Smooth muscle cell (in vitro differentiated cells): ENCODE data around the gene ALPI. TPM values are rescaled to one million over a fixed set of nuclear protein-coding genes. Genes with fewer than 3 reads are reported as not detected.

Experiments used
- DNase-seq: peaks from one replicate; lab custom pipeline; 2025; ENCODE audit not compliant: unreplicated experiment; lab: John Stamatoyannopoulos, UW
- H2AFZ ChIP-seq: fragments of 200-600 bp; sonication (generic); 2 replicates; pipeline ENCODE4 v1.6.0; 2016; ENCODE audit warnings: antibody characterized with exemption, low read depth, mild to moderate bottlenecking
- H3F3A ChIP-seq: fragments of 200-600 bp; sonication (generic); 2 replicates; pipeline ENCODE4 v1.6.0; 2017; ENCODE audit warnings: antibody characterized with exemption, low read depth
- H3K27ac ChIP-seq: fragments of 200-600 bp; sonication (generic); 2 replicates; pipeline ENCODE4 v1.5.1; 2016; ENCODE audit warnings: low read depth, mild to moderate bottlenecking
- H3K27me3 ChIP-seq: fragments of 200-600 bp; sonication (generic); 2 replicates; pipeline ENCODE4 v1.6.1; 2016; ENCODE audit warnings: low read depth, mild to moderate bottlenecking
- H3K36me3 ChIP-seq: fragments of 200-600 bp; sonication (generic); 2 replicates; pipeline ENCODE4 v1.5.1; 2016; ENCODE audit warnings: low read depth
- H3K4me1 ChIP-seq: fragments of 200-600 bp; sonication (generic); 2 replicates; pipeline ENCODE4 v1.5.1; 2016; ENCODE audit warnings: low read depth
- H3K4me2 ChIP-seq: fragments of 200-600 bp; sonication (generic); 2 replicates; pipeline ENCODE4 v1.6.0; 2016; ENCODE audit warnings: mild to moderate bottlenecking
- H3K4me3 ChIP-seq: fragments of 200-600 bp; sonication (generic); 2 replicates; pipeline ENCODE4 v1.5.1; 2016; ENCODE audit warnings: mild to moderate bottlenecking
- H3K79me2 ChIP-seq: fragments of 200-600 bp; sonication (generic); 2 replicates; pipeline ENCODE4 v1.6.0; 2016; ENCODE audit warnings: low read depth, mild to moderate bottlenecking
- H3K9ac ChIP-seq: fragments of 200-600 bp; sonication (generic); 2 replicates; pipeline ENCODE4 v1.6.0; 2016; ENCODE audit warnings: low read depth
- H3K9me3 ChIP-seq: fragments of 200-600 bp; sonication (generic); replicated peaks from 2 replicates; pipeline ENCODE4 v1.5.1; 2016; ENCODE audit warnings: low read depth
- H4K20me1 ChIP-seq: fragments of 200-600 bp; sonication (generic); 2 replicates; pipeline ENCODE4 v1.6.0; 2016; ENCODE audit warnings: low read depth
- WGBS: methylation state at CpG from one replicate; pipeline ENCODE4 v1.1.7; 2016; ENCODE audit warnings: low lambda C conversion rate; 5-methylcytosine and 5-hydroxymethylcytosine counted together
- polyA plus RNA-seq: library from polyadenylated mRNA; unstranded; fragments of >200 nt; fragmentation: Nextera tagmentation; extraction: Ambion mirVana; gene quantifications from 2 replicates; pipeline ENCODE4 v1.2.1, GENCODE V29; 2016
- total RNA-seq: library from RNA; depleted of rRNA; stranded (reverse); fragments of >200 nt; gene quantifications from 2 replicates; pipeline ENCODE4 v1.2.3, GENCODE V29; 2014
- TF ChIP-seq, protein P1 (sequence below): fragments of 200-600 bp; sonication (generic); IDR thresholded peaks from 2 replicates; pipeline ENCODE4 v1.5.1; 2017; ENCODE audit warnings: borderline replicate concordance, mild to moderate bottlenecking, antibody characterized with exemption; ENCODE audit not compliant: insufficient read depth, poor library complexity, severe bottlenecking

ALPI gene
- total and polyA plus RNA-seq, 2 experiments from 2014 or later = not detected

DNA sequence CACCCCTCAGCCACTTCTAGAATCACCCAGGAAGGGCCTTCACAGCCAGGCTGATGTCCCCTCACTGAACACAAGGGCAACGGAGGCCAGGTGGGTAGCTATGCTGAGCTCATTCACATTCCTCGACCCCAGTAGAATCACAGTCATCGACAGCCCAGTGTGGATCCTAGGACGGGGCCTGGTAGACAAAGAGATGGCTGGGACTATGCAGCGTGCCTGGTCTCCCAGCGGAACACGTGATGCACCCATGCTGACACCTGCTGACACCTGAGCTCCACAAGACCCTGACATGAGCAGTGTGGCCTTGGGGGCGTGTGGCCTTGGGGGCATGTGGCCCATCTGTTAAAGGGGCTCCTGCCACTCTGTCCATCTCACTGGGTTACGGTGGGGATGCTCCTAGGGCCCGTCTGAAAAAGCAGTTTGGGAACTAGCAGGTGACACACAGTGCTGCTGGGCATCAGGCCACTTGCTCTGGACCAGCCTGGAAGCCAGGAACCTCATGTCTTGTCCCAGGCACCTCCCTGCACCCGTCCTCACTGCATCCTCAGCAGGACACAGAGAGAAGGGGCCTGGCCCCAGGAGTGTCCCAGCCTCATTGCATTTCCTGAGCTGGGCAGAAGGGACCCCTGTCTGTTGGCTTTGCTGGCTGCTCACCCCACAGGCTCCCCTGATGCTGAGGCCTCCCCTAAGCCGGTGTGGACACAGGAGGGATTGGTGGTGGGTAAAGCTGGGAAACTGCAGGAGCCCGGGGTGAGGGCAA, 22.0 kb downstream of the ALPI start:
- WGBS = 81% methylated on average over 13 of the region's 13 CpGs
- H3K27me3 ChIP-seq = peaks cover 48% of the 10 kb centered on the region
- H3F3A ChIP-seq = no peaks in the 10 kb centered on the region
- H3K79me2 ChIP-seq = no peaks in the 10 kb centered on the region
- no peak overlapping the region for H3K4me2 ChIP-seq
- no peak overlapping the region for H3K9ac ChIP-seq
- H4K20me1 ChIP-seq = no peaks in the 10 kb centered on the region
- no peak overlapping the region for H2AFZ ChIP-seq
- no peaks in the 10 kb centered on the region for H3K9me3 ChIP-seq
- no peak for DNase-seq
- no peak overlapping the region for H3K27ac ChIP-seq
- TF ChIP-seq, protein P1, sequence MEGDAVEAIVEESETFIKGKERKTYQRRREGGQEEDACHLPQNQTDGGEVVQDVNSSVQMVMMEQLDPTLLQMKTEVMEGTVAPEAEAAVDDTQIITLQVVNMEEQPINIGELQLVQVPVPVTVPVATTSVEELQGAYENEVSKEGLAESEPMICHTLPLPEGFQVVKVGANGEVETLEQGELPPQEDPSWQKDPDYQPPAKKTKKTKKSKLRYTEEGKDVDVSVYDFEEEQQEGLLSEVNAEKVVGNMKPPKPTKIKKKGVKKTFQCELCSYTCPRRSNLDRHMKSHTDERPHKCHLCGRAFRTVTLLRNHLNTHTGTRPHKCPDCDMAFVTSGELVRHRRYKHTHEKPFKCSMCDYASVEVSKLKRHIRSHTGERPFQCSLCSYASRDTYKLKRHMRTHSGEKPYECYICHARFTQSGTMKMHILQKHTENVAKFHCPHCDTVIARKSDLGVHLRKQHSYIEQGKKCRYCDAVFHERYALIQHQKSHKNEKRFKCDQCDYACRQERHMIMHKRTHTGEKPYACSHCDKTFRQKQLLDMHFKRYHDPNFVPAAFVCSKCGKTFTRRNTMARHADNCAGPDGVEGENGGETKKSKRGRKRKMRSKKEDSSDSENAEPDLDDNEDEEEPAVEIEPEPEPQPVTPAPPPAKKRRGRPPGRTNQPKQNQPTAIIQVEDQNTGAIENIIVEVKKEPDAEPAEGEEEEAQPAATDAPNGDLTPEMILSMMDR = no peak
- no peaks in the 10 kb centered on the region for H3K36me3 ChIP-seq
- no peak overlapping the region for H3K4me3 ChIP-seq
- no peaks in the 10 kb centered on the region for H3K4me1 ChIP-seq

DNA sequence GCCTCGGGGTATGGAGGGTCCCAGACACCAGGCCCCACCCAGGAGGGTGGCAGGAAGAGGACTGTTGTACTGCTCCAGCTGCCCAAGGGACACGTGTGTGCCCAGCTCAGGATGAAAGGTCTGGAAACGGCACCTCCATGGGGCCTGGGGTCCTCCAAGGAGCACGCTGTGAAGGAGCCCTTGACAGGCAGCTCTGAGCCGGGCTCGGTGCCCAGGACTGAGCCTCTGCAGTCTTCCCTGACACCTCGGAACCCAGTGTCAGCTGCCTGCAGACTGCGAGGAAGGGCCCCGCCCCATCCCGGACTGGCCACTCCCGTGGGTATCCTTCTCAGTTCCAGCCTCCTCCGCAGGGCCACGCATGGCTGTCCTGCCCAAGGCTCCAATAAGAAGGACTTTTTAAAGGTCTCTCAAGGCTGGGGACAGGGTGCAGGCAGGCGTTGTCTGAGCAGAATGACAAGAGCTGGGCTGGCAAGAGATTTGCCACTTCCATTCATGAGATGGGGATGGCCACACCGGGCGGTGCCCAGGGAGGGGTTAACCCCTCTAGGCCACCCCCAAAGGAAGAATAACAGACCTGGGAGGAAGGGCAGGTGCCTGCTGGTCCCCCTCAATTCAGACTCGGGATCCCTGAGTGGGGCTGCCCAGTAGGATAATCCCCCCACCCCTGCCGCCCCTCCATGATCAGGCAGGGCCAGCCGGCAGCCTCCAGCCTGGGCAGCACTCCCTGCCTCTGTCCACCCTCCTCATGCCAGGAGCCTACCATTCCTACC, 22.8 kb downstream of the ALPI start:
- no peak for DNase-seq
- no peak overlapping the region for H3K4me3 ChIP-seq
- H3K4me1 ChIP-seq = no peaks in the 10 kb centered on the region
- H3K79me2 ChIP-seq = no peaks in the 10 kb centered on the region
- H3K4me2 ChIP-seq = no peak overlapping the region
- TF ChIP-seq, protein P1 = no peak
- no peak overlapping the region for H3K9ac ChIP-seq
- H3K27me3 ChIP-seq = peaks cover 50% of the 10 kb centered on the region
- no peaks in the 10 kb centered on the region for H4K20me1 ChIP-seq
- no peaks in the 10 kb centered on the region for H3K9me3 ChIP-seq
- WGBS = 83% methylated on average over 18 of the region's 19 CpGs
- no peaks in the 10 kb centered on the region for H3K36me3 ChIP-seq
- no peaks in the 10 kb centered on the region for H3F3A ChIP-seq
- no peak overlapping the region for H3K27ac ChIP-seq
- H2AFZ ChIP-seq = no peak overlapping the region

GRCh38 chr2:232479341-232480200, 23.6 kb downstream of the ALPI start:
- Histone ChIP-seq H3K27me3 (peaks cover 50% of the 10 kb centered on the region), H3K79me2 (no peaks in the 10 kb centered on the region), H3K27ac (no peak overlapping the region), H2AFZ (no peak overlapping the region), H3K9me3 (no peaks in the 10 kb centered on the region), H3K36me3 (no peaks in the 10 kb centered on the region), H3F3A (no peaks in the 10 kb centered on the region), H3K4me2 (no peak overlapping the region), H3K4me1 (no peaks in the 10 kb centered on the region), H4K20me1 (no peaks in the 10 kb centered on the region), H3K9ac (no peak overlapping the region), H3K4me3 (no peak overlapping the region)
- DNase-seq = no peak
- TF ChIP-seq, protein P1 = no peak
- 80% methylated on average over 21 of the region's 21 CpGs for WGBS
